Stimulated activated CD4-positive, alpha-beta T cell treated with anti-CD3 and anti-CD28 coated beads, TNF-alpha, amount 100 ng/mL, for 1 hour (primary cell): ENCODE measurements around the gene SEPTIN12.
"Not testable (repeated sequence)": the region's sequence is repeated elsewhere in the genome, so short reads cannot be mapped to it uniquely, and the experiment has no call there.

Source experiments
- DNase-seq, 3 donors: peaks; one replicate each; pipeline ENCODE4 v3.0.0-alpha.2; 2020; ENCODE audit warnings: low read depth in 3 of 3, low spot score in 1 of 3

SEPTIN12 gene

DNA sequence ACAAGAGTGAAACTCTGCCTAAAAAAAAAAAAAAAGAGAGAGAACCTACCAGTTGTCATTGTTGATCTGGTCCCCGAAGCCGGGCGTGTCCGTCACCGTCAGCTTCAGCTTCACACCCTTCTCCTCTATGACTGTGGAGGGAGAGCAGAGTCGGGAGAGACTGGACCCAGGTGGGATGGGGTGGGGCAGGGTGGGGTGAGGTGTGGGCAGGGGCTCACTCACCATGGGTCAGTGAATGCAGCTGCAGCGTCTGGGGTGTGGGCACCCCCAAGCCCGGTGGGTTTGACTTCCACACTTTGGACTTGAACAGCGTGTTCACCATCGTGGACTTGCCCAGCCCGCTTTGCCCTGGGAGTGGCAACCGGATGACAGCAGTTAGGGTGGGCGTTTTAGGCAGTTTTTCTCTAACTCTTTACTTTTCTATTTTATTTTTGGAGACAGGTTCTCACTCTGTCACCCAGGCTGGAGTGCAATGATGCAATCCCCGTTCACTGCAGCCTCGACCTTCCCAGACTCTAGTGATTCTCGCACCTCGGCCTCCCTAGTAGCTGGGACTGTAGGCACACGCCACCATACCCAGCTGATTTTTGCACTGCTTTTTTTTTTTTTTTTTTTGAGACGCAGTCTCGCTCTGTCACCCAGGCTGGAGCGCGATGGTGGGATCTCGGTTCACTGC is 2.2 kb downstream of the SEPTIN12 start:
- DNase-seq = no peak

DNA sequence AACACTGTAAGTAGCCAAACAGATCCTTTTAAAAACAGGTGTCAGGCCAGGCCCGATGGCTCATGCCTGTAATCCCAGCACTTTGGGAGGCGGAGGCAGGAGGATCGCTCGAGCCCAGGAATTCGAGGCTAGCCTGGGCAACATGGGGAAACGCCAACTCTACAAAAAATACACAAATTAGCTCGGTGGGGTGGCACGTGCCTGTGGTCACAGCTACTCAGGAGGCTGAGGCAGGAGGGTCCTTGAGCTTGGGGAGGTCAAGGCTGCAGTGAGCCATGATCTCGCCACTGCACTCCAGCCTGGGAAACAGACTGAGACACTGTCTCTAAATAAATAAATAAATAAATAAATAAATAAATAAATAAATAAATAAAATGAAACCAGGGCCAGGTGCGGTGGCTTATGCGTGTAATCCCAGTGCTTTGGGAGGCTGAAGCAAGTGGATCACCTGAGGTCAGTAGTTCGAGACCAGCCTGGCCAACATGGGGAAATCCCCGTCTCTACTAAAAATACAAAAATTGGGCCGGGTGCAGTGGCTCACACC is 3.6 kb downstream of the SEPTIN12 start:
- not testable (repeated sequence) for DNase-seq

DNA sequence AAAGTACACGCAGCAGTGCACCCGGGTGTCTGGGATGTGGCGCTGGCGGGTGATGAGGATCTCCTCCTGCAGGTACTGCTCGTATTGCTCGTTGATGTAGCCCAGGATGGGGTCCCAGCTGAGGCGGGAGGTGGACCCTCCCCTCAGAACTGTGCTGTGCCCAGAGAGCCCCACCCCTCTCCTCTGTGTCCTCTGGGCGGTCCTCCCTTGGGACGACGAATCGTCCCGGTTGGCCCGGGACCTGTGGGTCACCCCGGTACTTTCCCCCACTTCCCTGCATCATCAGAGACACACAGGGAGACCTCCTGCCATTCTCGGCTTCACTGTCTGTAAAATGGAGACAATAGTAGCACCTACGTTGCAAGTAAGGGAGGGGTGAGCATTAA is 4.2 kb downstream of the SEPTIN12 start:
- DNase-seq = no peak

DNA sequence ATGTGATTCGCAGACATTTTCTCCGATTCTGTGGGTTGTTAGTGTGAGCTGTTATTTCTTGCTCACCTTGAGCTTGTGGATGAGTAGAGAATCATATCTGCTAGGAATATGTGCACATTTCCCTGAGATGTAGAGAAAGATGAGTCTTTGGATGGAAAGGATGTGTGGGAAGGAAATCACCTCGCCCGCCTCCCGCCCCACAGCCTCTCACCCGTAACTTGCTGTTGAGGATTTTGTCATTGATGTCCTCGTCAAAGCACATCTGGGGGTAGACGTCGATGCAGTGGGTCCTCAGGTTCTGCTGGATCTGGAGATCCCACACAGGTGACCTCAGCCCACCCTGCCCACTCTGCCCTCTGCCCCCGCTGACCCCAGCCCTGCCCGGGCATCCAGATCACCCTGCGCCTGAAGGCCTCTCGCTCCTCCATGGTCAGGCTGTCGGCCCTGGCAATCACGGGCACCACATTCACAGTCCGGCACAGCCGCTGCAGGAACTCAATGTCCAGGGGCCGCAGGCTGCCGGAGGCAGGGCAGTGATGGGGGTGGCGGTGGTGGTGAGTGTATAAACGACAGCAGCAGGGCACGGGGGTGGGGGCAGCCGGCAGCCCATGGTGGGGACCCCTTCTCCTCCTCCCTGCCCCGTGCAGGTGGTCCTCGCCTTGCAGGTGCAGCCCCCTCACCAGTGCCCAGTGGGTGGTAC is 4.7 kb downstream of the SEPTIN12 start:
- no peak for DNase-seq

DNA sequence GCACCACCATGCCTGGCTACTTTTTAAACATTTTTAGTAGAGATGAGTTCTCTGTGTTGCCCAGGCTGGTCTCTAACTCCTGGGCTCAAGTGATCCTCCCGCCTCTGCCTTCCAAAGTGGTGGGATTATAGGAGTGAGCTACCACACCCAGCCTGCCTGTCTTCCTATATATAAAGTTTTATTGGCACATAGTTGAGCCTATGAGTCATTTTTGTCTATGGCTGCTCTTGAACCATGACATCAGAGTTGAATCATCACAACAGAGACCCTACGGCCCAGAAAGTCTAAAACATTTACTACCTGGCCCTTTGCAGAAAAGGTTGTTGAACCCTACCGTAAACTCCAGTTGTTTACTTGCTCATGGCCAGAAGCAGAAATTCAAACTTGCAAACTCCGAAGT is 7.9 kb downstream of the SEPTIN12 start:
- no peak for DNase-seq

DNA sequence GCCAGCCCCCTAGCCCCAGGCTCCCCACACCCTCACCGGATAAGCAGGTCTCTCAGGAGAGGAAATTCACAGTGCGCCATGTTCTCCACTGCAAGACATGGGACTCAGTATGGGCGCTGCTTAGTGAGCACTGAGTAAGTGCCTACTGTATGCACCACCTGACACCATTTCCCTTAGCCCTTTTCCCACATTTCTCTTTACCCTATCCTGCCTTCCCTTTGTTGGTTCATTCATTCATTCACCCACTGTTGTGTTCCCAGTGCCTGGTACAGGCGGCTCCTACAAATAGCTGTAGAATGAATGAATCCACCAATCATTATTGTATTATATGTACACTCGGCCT is 10.1 kb downstream of the SEPTIN12 start:
- DNase-seq = no peak

DNA sequence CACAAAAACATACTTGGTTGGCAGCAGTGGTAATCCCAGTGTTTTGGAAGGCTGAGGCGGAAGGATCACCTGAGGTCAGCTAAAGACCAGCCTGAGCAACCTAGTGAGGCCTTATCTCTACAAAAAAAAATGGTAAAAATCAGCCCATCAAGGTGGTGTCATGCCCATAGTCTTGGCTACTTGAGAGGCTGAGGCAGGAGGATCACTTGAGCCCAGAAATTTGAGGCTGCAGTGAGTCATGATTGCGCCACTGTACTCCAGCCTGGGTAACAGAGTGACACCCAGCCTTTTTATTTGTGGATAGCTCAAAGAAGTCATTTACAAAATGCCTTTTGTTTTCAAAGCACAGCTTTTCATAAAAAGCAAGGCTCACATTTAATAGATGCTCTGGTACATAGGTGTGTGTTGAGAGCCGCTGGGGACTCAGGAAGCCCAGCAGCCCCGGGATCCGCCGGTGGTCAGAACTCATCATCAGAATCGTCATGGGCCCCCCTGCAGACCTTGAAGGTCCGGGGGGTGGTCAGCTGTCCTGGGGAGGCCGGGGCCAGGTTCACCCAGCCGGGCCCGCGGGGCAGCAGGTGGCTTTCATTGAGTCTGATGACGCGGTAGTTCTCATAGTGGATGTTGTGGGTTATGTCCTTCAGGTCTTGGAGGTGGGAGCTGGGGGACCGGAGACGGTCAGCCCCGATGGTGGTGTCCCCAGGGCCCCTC is 10.7 kb downstream of the SEPTIN12 start:
- no peak for DNase-seq

DNA sequence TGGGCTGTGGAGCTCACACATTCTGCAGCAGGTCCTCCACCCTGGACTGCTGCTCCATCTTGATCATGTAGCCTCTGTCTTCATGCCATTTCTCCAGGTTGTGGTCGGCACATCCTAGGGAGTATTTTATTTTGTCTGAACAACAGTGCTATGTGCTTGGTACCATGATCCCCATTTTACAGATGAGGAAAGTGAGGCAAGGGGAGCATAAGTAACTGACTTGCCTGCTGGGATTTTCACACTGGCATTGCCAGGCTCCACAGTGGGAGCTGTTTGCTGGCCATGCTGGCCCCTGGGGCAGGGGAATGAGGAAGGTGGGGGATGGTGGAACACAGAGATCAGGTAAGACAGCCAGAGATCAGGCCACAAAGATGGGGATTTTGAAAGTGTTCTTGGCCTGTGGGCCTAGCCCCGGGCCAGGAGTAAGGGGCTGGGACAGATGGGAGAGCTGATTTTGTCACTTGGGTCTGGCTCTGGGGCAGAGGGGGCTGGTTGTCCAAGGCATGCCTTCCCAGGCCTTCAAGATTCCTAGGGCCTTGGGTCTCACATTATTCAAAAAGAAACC is 11.9 kb downstream of the SEPTIN12 start:
- DNase-seq = no peak

DNA sequence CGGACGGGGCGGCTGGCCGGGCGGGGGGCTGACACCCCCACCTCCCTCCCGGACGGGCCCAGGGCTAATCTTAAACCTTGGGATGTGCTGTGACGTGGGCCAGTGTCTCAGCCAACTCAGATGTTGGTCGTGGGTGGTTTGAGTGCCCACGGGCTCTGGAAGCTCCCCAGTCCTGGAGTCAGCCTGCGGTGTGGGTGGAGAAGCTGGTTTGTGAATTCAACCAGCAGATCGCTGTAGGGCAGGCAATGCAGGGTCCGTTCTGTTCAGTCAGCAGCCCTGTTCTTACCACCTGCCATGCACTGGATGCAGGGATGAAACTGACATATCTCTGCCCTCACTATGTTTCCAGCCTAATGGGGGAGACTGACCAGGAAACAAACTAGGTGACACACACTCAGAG is 13.1 kb downstream of the SEPTIN12 start:
- DNase-seq = no peak

DNA sequence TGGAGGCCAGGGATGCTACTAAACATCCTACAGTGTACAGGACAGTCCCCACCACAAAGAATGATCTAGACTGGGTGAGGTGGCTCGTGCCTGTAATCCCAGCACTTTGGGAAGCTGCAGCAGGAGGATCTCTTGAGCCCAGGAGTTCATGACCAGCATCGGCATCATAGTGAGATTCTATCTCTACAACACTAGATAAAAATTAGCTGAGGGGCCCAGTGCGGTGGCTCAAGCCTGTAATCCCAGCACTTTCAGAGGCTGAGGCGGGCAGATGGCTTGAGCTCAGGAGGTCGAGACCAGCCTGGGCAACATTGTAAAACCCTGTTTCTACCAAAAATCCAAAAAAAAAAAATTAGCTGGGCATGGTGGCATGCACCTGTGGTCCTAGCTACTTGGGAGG is 15.8 kb downstream of the SEPTIN12 start:
- DNase-seq = no peak

DNA sequence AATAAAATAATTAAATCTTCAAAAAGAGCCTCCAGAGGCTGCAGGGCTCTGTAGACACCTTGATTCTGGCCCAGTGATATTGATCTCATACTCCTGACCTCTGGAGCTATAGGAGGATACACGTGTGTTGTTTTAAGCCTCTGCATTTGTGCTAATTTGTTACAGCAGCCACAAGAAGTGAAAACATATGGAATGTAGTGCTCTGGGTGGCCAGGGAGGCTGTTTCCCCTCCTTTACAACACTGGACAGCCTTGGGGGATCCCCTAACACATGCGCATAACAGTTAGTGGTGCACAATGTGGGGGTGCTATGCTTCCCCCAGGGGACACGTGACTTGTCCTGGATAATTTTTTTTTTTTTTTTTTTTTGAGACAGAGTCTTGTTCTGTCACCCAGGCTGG is 16.5 kb downstream of the SEPTIN12 start:
- DNase-seq = no peak

DNA sequence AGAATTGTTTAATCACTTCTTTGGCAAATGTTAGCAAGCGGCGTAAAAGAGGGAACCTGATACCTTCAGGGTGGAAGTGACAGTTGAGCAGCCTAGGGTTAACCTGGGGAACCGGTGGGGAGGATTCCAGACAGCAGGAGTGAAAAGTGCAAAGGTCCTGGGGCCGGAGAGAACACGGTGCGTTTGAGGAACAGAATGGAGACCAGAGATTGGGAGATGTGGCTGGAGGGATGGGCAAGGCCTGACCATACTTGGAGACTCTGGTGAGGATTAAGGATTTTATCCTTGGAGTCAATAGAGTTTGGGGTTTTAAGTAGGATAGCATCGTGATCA is 18.9 kb downstream of the SEPTIN12 start:
- no peak for DNase-seq

DNA sequence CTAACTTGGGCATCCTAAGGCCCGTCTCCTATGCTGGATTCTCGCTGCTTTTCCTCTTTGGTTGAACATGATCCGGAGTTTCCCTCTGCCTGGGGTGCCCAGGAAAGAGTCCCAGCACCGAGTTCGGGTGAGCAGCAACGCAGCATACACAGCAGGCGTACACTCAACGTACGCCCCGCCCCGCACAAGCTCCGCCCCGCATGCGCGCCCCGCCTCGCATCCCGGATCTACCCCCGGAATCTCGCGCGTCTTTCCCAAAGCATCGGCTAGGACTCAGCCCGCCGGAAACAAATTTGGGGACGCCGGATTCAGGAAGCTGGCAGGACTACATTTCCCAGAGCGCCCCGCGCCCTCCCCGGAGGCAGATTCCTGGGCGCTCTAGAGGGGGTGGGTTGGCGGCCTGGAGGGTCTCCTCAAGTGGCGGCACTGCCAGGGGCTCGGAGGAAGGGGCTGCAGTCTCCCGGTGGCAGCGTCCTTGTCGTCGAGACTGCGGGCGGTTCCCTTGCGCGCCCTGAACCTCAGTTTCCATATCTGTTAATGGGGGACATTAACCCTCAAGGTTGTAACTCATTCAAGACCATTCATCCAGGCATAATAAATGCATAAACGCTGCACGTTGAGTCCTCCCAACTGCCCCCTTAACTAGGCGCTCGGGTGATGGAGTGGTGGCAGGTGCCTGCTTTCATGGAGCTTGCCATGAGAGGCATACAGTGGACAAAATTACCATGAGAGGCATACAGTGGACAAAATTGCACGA is 19.4 kb downstream of the SEPTIN12 start:
- peak; percentile 41 to 82 (median 57) for DNase-seq

DNA sequence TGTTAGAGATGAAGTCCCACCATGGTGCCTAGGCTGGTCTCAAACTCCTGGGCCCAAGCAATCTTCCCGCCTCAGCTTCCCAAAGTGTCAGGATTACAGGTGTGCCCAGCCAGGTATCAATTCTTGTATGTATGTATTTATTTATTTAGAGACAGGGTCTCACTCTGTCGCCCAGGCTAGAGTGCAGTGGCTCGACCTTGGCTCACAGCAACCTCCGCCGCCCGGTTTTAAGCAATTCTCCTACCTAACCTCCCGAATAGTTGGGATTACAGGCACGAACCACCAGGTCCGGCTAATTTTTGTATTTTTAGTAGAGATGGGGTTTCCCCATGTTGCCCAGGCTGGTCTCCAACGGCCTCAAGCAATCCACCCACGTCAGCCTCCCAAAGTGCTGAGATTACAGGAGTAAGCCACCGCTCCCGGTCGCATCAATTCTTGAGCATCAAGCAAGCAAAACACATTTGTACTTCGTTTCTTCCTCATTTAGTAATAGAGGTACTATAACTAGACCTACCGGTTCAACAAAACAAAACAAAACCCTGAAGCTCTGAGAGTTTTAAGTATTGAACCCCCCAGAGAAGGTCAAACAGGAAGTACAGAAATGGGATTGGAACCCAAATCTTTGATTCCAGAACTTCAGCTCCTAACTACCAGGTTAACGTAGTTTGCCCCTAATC is 20.1 kb downstream of the SEPTIN12 start:
- no peak for DNase-seq

DNA sequence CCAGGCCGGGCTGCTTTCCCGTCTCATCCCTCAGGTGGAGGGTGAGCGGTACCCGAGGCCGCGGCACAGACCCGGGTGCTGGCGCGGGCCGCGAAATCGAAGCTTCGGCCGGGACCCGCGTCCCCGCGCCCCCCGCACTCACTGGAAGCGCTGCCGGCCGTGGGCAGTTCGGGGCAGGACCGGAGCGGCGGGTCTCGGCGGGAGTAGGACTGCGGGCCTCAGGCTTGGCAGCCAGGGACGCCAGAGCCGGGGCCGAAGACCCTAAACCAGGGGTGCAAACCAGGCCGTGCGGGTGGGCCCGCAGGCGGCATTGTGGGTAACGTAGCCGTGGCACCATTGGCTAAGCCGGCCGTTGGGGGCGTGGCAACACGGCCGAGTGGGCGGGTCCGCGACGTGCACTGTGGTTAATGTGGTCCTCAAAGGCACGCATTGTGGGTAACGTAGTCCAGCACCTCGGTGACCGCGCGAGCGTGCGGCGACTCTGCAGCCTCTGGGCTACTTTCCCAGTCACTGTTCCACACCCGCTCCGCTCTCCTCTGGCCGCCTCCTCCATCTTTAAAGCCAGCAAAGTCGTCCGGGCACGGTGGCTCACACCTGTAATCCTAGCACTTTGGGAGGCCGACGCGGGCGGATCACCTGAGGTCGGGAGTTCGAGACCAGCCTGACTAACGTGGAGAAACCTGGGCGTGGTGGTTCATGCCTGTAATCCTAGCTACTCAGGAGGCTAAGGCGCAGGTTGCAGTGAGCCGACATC is 21.1 kb downstream of the SEPTIN12 start, which contains the start of gene ZNF500:
TSS of gene ZNF500 (minus strand) at position 288 of the 754 bp plus-strand sequence. CDS start 1,184 bp downstream, outside the sequence.
- DNase-seq = peak; percentile 82 to 99 (median 90)

DNA sequence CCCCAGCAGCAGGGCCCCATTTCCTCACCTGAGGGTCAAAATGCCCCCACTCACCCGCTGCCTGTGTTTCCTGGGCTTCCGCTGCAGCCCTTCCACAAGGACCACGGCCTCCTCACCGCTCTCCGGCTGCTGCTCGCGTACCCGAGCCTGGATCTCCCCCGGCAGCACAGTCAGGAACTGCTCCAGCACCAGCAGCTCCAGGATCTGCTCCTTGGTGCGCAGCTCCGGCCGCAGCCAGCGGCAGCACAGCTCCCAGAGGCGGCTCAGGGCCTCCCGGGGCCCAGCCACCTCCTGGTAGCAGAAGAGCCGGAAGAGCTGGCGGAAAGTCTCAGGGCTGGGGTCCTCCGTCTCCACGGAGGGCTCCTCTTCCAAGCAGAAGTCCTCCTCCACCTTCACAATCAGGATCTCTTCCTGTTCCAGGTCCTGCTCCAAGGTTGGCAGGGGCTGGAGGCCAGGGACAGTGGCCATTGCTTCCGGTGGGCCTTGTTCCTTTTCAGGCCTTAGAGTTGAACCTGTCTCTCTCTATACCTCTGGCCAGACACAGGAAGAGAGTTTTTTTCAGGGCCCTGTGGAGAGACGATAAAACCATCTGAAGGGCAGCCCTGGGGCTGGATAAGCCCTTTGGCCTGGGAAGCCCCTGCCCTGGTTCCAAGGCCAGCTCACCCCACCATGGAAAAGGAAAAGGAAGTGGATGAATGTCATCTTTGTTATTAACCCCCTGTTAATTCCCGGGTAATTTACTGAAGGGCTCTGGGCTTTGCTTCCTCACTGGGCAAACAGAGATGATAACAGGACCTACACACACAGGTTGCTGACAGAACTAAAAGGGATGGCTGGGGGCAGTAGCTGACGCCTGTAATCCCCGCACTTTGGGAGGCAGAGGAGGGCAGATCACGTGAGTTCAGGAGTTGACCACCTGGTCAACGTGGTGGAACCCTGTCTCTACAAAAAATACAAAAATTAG is 22.4 kb downstream of the SEPTIN12 start:
- no peak for DNase-seq

DNA sequence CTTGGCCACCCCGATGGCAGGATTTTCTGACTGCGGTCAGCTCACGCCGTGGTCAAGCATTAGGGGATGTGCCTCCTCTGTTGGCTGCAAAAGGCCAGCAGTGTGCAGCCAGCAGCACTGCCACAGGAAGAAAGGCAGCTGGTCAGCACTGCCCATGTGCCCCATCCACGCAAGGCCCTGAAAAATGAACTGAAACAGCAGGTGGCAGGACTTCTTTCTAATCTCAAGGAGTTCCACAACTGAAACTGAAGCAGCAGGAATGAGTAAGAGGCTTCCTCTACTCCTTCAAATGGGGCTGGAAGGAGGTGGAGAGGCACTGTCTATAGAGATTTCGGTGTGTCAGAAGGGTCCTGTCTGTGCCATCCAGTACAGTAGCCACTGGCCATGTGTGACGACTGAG is 24.4 kb downstream of the SEPTIN12 start:
- DNase-seq = no peak

DNA sequence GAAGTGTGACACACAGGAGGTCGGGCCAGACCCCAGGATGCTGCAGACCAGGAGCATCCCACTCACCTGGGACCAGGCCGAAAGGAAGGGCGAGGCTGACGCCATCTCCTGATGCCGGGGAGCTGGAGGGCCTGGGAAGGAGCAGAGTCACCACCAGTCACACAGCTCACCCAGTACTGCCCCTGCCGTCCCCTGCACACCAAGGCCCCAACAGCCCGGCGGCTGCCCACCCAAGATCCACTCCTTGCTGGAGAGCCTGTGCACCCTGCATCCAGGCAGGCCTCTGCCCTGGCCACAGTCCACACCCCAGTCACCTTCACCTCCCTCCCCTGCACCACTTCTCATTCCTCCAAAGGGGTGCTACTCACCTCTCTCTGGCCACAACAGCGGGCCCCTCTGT is 25.9 kb downstream of the SEPTIN12 start:
- DNase-seq = no peak
